Neural crest cell (in vitro differentiated cells): Measurements from ENCODE around the gene DYNC2H1. TPM values are rescaled to one million over a fixed set of nuclear protein-coding genes. Genes with fewer than 3 reads are reported as not detected.

Experiments used
- DNase-seq: peaks from one replicate; pipeline ENCODE4 v3.0.0; 2021; ENCODE audit warnings: low read depth, mixed read lengths, low spot score
- H3K27ac Mint-ChIP-seq: one replicate; pipeline ENCODE4 v1.8.0; 2021; ENCODE audit warnings: mild to moderate bottlenecking, mixed read lengths; ENCODE audit not compliant: unreplicated experiment
- H3K27me3 Mint-ChIP-seq: 2 replicates; pipeline ENCODE4 v1.8.0; 2021; ENCODE audit warnings: low read depth, mild to moderate bottlenecking, mixed read lengths
- H3K36me3 Mint-ChIP-seq: 2 replicates; pipeline ENCODE4 v1.8.0; 2021; ENCODE audit warnings: low read depth, mild to moderate bottlenecking, mixed read lengths
- H3K4me1 Mint-ChIP-seq: 2 replicates; pipeline ENCODE4 v1.8.0; 2021; ENCODE audit warnings: mixed read lengths
- H3K4me3 Mint-ChIP-seq: one replicate; pipeline ENCODE4 v1.8.0; 2021; ENCODE audit warnings: mild to moderate bottlenecking, mixed read lengths
- H3K9me3 Mint-ChIP-seq: 2 replicates; pipeline ENCODE4 v1.8.0; 2021; ENCODE audit warnings: mixed read lengths
- total RNA-seq: library from RNA; stranded (reverse); gene quantifications from 2 replicates; pipeline ENCODE4 v1.2.1, GENCODE V29; 2021
- TF ChIP-seq, protein P1 (sequence below): fragments of 200-600 bp; sonication (generic); conservative IDR thresholded peaks from 2 replicates; pipeline ENCODE4 v1.5.0; 2021; ENCODE audit warnings: antibody characterized with exemption, mild to moderate bottlenecking

DYNC2H1 gene
- total RNA-seq, 1 donor from 2014 or later, result 20.4 TPM

DNA sequence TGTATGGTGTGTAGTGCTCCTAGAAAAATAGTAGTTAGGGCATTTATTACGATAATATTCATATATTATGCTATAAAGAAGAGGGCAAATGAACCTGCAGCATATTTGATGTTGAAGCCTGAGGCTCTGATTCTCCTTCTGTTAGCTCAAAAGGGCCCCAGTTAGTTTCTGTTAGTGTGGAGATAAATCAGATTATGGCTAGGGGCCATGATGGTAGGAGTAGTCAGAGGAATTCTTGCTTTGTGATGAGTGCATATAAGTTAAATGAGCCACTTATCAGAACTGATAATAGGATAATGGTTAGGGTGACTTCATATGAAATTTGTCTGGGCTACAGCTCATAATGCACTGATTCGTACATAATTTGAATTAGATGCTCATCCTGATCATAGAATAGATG lies 298.4 kb downstream of the DYNC2H1 start:
- no peaks in the 10 kb centered on the region for H3K4me1 Mint-ChIP-seq
- DNase-seq, result no peak
- no peaks in the 10 kb centered on the region for H3K36me3 Mint-ChIP-seq
- TF ChIP-seq, protein P1, sequence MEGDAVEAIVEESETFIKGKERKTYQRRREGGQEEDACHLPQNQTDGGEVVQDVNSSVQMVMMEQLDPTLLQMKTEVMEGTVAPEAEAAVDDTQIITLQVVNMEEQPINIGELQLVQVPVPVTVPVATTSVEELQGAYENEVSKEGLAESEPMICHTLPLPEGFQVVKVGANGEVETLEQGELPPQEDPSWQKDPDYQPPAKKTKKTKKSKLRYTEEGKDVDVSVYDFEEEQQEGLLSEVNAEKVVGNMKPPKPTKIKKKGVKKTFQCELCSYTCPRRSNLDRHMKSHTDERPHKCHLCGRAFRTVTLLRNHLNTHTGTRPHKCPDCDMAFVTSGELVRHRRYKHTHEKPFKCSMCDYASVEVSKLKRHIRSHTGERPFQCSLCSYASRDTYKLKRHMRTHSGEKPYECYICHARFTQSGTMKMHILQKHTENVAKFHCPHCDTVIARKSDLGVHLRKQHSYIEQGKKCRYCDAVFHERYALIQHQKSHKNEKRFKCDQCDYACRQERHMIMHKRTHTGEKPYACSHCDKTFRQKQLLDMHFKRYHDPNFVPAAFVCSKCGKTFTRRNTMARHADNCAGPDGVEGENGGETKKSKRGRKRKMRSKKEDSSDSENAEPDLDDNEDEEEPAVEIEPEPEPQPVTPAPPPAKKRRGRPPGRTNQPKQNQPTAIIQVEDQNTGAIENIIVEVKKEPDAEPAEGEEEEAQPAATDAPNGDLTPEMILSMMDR, result no peak
- H3K27ac Mint-ChIP-seq, result no peak overlapping the region
- no peaks in the 10 kb centered on the region for H3K9me3 Mint-ChIP-seq
- no peaks in the 10 kb centered on the region for H3K27me3 Mint-ChIP-seq
- H3K4me3 Mint-ChIP-seq, result no peak overlapping the region

DNA sequence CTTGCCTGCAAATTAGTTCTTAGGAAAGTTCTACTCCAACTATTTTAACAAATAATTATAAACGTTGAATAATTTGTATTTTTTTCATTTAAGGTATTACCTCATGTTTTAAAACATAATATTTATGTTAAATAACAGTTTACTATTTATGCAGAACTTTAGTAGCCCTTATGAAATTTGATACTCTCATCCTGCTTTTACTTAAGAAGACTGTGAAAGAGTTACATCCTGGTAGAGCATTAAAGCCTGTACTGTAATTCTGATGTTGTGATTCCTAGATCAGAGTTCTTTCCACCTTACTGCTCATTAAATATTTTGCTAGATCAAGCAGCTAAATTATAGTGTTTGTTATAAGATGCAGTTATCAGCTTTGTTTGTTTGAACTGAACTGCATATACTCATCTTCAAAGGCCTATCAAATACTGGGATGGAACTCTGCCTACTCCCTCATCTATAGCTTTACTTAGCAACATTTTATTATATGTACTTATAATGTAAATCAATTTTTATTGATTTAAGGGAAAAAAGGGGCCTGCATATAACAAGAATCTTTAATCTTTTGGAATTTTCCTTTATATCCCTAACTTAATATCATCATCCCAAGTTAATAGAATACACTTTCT lies 304.2 kb downstream of the DYNC2H1 start:
- no peaks in the 10 kb centered on the region for H3K27me3 Mint-ChIP-seq
- H3K27ac Mint-ChIP-seq, result no peak overlapping the region
- no peak overlapping the region for H3K4me3 Mint-ChIP-seq
- no peak for DNase-seq
- no peaks in the 10 kb centered on the region for H3K4me1 Mint-ChIP-seq
- TF ChIP-seq, protein P1, result no peak
- peaks cover 3% of the 10 kb centered on the region for H3K9me3 Mint-ChIP-seq
- H3K36me3 Mint-ChIP-seq, result peaks cover 10% of the 10 kb centered on the region

DNA sequence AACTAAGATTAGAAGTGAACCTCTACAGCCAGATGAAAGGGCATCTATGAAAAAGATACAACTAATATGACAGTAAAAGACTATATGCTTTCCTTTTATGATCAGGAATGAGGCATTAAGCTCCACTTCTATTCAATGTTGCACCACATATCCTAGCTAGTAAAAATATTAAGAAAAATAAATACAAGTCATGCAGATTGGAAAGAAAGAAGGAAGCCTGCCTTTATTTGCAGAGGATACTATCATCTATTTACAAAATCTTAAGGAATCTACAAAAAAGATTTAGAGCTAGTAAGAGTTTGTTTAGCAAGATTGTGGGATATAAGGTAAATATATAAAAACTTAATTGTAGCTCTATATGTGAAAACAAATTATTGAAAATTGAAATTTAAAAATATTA lies 308.8 kb downstream of the DYNC2H1 start:
- Mint-ChIP-seq H3K27ac (no peak overlapping the region), H3K27me3 (no peaks in the 10 kb centered on the region), H3K4me1 (no peaks in the 10 kb centered on the region), H3K36me3 (peaks cover 17% of the 10 kb centered on the region), H3K4me3 (no peak overlapping the region), H3K9me3 (peaks cover 15% of the 10 kb centered on the region)
- DNase-seq, result no peak
- TF ChIP-seq, protein P1, result no peak

DNA sequence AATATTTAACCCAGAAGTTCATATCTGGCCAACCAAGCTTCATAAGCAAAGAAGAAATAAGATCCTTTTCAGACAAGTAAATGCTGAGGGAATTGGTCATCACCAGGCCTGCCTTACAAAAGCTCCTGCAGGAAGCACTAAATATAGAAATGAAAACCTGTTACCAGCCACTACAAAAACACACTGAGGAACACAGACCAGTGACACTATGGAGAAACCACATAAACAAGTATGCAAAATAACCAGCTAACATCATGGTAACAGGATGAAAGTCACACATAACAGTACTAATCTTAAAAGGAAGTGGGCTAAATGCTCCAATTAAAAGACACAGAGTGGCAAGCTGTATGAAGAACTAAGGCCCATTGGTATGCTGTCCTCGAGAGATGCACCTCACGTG lies 311.4 kb downstream of the DYNC2H1 start:
- Mint-ChIP-seq H3K4me3 (no peak overlapping the region), H3K4me1 (no peaks in the 10 kb centered on the region), H3K27ac (no peak overlapping the region), H3K36me3 (peaks cover 14% of the 10 kb centered on the region), H3K27me3 (no peaks in the 10 kb centered on the region), H3K9me3 (peaks cover 15% of the 10 kb centered on the region)
- no peak for DNase-seq
- TF ChIP-seq, protein P1, result no peak

DNA sequence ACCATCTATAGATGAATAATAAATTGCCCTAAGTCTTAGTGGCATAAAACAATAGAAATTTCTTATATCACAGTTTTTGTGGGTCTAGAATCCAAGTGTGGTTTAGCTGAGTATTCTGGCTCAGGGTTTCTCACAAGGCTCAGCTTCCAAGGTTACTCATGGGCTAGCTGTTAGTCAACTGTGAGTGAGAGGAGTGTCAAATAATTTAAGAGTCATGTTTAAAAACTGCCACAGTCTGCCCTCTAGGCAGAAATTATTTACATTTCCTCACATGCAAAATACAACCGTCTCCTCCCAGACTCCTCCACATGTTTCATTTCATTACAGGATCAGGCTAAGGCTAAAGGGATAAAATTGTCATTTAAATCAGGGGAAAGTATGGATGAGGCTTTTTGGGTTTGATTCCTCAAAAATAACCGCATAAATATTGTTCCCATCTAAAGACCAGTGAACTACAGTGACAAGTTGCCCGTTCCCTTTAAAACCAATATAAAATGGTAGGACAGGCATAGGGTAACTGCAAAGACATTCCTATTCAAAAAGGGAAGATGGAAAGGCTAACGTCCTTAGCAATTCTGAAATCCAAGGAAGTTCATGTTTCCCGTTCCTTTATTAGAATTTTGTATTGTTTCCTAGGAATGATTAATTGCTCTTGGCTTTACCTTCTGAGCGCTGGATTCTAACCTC lies 324.3 kb downstream of the DYNC2H1 start:
- DNase-seq, result no peak
- Mint-ChIP-seq H3K4me3 (no peak overlapping the region), H3K27me3 (no peaks in the 10 kb centered on the region), H3K9me3 (no peaks in the 10 kb centered on the region), H3K27ac (no peak overlapping the region), H3K4me1 (peaks cover 21% of the 10 kb centered on the region), H3K36me3 (peaks cover 4% of the 10 kb centered on the region)
- TF ChIP-seq, protein P1, result no peak
